EL (cell line): ENCODE measurements around the gene ATP6V1D.
"Not testable (repeated sequence)": the region's sequence is repeated elsewhere in the genome, so short reads cannot be mapped to it uniquely, and the experiment has no call there.

Experiments
- DNase-seq: peaks from one replicate; pipeline ENCODE4 v3.0.0-alpha.2; 2016

Gene ATP6V1D

DNA sequence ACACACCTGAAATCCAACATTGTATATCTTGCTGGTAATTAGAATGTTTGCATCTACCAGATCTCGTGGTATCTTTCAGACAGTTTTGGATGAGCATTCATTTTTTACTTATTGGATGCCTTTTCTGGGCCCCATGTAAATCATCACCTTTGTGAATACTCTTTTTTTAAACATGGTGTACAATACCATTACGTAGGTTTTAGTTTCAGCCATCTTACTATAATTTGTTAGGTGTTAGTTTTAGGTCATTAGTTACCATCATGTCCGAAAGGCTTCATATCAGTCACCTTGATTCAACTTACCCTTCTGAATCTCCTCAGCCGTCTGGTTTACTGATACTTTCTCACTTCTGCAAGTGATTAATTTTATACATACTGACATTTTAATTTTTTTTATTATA is 5.9 kb upstream of the ATP6V1D start:
- no peak for DNase-seq

DNA sequence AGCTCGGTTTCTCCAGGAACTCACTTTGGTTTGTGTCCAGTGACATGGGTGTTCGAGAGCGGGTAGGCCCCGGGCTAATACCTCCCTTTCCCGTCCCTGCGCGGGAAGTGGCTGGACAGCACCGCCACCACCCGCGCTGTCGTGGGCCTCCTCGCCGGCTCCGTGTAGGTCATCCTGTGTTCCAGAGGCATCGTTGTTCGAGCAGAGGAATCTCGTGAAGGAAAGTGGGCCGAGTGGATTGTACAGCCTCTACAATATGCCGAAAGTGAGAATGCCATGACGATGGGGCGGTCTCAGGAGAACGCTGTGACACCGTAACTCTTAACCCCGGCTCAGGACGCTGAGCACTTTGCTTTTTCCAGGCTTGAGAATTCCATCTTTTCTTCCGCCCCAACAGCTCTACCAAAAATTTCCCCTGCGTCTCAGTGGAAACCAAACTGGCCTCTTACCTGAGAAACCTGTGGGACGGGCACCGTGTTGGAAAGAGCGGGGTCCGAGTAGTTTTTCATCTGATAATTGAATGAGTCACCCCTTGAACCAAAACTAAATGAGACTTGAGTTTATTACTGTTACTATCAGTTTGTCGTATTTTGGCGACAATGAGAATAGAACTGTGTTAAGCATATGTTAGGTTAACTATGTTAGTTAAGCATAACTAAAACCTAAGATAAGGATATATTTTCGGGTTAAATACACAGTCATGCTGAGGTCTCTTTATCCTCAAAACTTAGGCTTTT is 1.0 kb upstream of the ATP6V1D start:
- DNase-seq = no peak

DNA sequence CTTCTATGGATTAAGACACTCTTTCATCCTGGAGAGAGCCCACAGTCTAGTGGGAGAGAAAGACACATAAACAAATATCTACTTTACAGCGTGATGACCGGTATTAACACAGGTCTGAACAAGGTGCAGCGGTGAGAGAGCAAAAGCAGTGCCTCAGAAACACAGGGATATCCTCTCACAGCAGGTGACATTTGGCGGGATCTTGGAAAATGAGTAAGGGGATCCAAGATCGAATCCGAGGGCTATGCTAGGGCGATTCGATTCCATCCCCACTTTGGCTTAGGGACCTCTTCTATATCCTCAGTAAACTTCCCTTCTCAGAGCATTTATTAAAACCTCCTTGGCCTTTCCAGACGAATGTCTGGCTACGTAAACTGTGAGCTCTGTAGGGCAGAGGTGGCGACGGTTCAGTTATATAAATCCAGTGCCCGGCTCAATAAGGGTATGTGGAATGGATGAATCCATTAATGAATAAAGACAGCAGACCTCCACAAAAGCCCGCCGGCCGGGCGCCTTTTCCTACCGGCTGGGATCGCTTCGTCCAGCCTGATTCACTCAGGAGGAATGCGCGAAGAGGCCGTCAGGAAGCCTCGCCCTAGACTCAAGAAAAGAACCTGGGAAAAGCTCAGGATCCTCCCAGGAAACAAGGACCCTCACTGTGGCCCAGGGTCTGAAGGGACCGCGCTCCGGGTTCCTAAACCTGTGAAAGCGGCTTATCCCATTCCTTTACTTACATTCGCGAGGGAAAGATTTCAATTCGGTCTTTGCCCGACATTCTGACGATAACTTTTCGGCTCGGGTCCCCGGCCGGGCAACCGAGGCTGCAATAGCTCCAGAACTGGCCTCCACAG is 455 bp downstream of the ATP6V1D start:
- DNase-seq = peak; percentile 78

DNA sequence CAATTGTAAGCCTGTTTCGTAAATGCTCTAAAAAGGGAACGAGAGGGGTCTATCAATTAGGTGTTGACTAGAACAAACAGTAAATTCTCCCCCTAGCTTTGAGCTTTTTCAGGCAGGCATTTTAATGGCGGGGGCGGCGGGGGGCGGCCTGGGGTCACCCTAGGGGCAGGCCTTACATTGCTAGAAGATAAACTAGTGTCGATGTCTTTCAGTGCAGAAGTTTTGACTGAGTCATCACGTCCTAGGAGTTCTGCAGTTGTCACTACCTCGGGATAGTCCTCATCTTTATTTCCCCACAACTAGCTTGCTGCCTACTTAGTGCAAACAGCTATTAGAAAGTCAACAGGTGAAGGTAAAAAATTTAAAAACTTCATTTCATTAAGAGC is 1.6 kb downstream of the ATP6V1D start:
- peak; percentile 19 for DNase-seq

DNA sequence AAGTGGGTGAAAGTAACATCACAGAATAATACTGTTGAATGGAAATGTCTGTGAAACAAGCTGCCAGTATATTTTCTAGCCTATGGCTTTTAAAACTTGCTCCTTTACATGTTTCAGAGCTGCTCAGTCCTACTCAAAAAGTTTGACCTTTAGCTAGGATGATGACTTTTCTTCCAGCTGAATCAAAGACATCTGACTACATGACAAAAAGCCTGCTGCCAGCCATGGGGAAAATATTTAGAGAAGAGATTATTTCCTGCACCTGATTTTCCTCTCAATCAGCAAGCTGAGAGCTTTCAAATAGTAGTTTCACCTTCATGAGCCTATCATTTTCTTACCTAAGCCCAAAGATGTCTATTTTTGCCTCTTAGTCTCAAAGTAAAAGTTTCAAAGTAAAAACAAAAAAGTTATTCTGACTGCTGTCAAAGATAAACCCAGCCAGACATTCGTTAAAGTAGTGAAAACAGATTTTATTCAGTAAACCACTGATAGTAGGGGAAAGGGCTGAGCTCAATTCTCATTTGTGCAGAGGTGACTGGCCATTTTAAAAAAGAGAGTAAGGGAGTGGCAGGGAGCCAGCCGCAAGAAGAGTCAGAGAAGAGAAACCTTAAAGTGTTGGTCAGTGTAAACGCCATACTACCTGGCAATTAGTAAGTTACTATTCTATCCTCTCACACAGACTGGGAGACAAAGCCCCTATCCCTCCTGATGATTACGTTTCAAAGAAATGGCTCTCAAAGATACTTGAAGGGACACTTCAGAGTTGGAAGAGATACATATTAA is 2.2 kb downstream of the ATP6V1D start:
- DNase-seq = no peak

DNA sequence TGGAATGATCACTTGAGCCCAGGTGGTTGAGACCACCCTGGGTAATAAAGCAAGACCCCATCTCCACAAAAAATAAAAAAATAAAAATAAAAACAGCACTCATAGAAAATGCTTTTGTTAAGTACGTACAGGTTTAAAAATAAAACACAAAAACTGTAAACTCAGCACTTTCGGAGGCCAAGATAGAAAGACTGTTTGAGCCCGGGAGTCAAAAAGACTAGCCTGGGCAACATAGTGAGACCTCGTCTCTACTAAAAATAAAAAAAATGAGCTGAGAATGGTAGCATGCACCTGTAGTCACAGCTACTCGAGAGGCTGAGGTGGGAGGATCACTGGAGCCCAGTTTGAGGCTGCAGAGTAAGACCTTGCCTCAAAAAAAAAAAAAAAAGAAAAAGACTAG is 7.5 kb downstream of the ATP6V1D start:
- DNase-seq = no peak

DNA sequence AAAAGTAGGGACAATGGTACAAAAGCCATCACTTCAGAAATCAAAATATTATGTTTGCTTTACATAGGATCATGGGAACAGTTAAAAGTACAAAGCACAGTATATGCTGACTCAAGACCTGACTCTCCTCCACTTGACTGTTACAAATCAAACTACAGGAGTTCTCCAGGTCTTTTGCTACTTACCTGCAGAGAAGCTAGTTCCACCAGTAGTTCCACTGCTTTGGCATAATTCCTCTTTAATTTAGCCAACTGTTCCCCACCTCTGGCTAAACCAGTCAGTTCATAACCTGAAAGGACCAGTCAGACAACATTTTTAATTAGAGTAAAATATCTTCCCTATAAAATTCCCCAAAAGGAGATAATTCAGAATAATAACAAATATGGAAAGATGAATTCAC is 14.0 kb downstream of the ATP6V1D start:
- DNase-seq = no peak

DNA sequence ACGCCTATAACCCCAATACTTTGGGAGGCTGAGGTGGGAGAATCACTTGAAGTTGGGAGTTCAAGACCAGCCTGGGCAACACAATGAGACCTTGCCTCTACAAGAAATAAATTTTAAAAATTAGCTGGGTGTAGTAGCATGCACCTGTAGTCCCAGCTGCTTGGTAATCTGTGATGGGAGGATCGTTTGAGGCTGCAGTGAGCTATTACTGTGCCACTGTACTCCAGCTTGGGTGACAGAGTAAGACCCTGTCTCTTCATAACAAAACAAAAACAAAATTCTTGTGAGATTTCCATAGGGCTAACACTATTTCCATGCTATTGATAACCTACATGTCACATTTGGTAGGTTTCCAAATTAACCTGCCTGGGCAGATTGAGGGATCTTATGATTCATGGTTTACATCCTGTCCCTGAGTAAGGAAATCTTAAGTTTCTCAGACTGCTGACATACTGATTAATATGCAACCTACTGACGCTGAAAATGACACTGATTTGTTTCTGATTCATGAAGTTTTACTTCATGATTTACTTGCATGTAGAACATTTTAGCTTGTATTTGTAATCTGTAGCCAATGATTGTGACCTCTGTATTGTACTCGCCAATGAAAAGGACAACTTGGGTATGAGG is 15.9 kb downstream of the ATP6V1D start:
- no peak for DNase-seq

DNA sequence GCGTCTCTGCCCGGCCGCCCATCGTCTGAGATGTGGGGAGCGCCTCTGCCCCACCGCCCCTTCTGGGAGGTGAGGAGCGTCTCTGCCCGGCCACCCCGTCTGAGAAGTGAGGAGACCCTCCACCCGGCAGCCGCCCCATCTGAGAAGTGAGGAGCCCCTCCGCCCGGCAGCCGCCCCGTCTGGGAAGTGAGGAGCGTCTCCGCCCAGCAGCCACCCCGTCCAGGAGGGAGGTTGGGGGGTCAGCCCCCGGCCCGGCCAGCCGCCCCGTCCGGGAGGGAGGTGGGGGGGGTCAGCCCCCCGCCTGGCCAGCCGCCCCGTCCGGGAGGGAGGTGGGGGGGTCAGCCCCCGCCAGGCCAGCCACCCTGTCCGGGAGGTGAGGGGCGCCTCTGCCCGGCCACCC is 18.4 kb downstream of the ATP6V1D start:
- not testable (repeated sequence) for DNase-seq

DNA sequence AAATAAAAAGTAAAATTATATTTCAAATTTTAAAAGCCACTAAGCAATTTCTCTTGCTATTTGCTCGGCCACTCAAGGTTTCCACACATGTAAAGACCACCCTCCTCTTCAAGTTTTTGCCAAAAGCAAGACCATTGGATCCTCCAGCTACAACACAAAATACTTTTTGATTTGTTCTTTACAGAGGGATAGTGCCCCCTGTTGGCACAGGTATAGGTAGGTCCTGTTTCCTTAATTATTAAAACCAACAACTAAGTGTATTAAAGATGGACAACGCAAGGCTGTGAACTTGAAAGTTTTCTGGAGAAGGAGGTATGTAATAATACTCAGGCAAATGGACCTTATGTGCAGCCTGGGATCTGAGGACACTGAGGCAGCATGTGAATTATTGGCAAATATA is 23.8 kb downstream of the ATP6V1D start:
- peak; percentile 29 for DNase-seq

DNA sequence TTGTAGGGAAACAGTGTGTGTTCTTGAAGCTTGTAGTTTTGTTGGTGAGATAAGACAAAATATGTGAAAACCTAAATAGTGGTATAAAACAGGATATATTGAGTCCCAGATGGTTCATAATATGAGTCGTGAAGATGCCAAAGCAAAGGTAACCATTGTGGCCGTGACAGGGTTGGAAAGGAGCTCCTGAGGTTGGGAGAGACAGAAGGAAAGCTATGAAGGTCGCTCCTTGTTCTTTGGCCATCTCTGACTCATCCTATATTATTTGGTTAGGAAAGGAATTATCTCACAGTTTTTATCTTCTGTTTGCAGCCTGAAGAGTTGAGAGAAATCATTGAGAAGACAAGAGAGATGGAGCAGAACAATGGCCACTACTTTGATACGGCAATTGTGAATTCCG is 27.1 kb downstream of the ATP6V1D start:
- peak; percentile 34 for DNase-seq

DNA sequence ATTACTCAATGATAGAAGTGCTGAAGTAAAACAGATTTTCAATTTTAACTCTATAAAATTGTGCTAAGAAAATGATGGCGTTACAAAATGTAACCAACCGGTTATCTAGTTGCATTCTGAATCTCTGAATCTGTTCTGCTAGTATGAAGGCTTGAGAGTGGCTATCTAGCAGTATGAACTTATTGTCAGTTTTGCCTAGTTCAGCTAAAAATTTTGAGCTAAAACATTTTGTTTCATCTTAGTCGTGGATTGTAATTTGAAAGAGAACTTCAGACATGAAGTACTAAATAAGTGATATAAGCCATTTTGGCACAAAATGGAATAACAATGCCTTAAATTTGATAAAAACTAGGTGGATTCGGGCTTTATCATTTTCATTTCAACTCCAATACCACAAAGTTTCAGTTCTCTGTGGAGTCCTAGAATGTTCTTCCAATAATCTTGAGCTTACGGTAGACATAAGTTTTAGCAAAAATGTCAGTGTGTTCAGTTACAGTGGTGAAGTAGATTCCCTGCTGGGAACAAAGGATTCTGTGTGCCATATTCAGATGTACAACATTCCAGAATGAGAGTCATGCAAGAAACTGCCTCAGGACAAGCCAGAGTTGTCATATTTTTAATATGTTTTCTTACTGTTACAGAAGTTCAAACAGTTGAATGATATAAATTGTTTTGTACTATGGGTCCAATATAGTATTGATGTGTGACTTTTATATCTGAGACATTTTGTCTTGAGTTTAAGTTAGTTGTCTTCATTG is 28.1 kb downstream of the ATP6V1D start:
- peak; percentile 53 for DNase-seq

DNA sequence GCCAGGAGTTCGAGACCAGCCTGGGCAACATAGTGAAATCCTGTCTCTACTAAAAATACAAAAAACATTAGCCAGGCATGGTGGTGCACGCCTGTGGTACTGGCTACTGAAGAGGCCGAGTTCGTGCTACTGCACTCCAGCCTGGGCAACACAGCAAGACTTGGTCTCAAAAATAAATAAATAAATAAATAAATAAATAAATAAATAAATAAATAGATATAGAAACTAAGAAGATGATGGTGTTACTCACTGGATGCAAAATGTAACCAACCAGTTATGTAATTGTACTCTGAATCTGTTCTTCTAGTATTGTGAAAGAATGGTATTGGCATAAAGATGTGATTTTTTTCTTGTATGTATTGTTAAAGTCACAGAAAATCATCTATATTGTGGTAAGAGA is 29.9 kb downstream of the ATP6V1D start:
- not testable (repeated sequence) for DNase-seq

DNA sequence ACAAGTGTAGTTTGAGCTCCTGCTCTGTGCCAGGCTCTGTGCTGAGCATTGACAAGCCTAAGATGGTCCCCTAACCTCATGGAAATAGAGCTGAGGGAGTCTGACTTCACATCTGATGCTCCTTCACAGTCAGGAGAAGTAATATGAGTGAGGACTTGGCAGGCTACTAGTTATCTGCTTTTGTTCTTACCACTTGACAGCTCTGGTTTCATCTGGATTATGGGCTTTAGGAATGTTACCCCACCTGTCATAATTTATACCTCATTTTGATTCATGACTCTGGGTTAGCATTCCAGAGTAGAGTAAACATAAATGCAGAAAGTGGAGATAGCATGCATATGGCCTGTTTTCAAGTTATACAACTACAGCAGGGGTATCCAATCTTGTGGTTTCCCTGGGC is 40.5 kb downstream of the ATP6V1D start:
- DNase-seq = peak; percentile 15

DNA sequence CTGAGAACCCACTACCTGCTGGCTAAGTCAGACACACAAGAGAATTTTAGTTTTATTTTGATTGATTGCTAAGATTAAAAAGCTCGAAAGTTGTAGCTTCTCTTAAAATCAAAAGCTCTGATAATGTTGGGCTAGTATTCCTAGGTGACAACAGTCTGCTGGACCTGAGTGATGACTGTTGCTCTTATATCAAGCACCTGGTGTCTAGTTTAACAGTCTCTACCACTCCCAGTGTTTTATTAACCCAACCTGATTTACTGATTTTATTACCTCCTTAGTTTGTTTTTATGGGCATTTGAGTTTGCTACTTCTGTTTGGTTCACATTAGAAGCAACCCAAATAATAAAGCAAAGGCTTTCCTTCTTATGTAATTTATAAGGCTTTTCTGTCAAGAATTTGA is 41.8 kb downstream of the ATP6V1D start:
- DNase-seq = no peak

DNA sequence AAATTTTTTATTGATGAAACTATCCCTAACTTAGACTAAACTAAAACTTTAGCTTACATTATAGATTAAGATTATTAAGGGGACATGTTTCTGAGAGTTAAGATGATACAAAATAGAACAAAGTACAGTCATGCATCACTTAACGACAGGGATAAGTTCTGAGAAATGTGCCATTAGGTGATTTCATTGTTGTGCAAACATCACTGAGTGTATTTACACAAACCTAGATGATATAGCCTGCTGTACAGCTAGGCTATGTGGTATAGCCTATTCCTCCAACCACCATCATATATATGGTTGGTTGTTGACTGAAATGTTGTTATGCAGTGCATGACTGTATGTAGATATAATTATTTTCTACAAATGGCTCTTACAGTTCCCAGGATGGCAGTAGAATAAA is 46.5 kb downstream of the ATP6V1D start:
- no peak for DNase-seq

DNA sequence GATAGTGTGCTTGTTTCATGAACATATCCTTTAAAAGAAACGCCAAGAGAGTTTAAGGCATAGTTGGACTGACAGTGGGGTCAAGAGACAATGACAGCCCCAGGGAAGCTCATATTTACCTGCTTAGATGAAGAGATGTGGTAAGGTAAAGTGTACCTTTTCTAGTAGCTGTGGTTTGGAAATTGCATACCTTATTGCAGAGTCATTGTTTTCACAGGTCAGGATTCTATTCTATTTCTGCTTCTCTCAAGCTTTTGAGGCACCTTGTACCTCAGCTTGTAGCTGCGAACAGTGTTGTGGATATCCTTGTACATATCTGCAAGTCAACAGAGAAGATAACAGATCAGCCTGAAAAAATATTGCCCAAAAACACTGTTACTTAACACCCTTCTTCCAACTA is 47.7 kb downstream of the ATP6V1D start:
- DNase-seq = no peak
